ENCODE results near the gene TBL3.
"Not testable (repeated sequence)": the region's sequence is repeated elsewhere in the genome, so short reads cannot be mapped to it uniquely, and the experiment has no call there.

The TBL3 gene

DNA sequence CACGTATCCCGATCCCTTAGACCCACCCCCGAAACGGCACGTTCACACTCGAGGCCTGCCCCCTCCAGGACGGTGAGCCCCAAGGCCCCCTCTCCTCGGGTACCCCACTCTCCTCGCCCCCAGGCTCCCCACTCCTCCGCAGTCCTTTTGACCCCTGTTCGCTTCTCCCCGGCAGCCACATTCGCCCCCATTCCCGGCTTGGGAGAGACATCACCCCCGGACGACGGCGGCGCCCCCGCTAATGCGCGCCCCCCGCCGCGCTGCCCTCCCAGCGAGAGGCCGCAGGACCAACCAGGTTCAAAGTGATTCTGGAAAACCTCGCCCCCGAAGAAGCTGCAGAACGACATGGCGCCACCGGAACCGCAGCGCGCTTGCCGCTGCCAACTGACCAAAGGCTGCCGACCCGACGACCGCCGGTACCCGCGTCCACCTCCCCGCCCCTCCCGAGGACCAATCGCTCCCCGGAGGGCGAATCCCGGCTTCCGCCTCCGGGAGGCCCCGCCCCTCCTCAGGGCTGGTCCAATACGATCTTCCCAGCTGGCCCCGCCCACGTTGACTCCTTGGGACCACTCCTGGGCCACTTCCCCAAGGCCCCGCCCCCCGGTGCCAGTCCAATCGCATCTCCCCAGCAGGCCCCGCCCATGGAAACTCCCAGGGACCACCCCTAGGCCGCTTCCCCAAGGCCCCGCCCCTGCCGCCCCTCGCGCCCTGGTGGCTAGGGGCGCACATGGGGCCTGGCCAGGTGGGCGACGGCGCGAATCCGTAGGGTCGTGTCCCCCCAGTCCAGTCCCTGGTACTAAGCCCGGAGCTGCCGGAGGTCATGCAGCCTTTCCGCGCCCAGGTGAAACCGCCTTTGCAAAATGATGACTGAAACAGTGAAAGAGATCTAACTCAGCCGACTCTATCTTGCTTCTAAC, 28.8 kb upstream of the TBL3 start, which contains the start of gene MSRB1:
Gene MSRB1 (minus strand): TSS at position 390 of the 917 bp plus-strand sequence. CDS start 43 bp downstream, at position 347.
- DNase-seq (ENCODE audit: low spot score) = peak; percentile 100

DNA sequence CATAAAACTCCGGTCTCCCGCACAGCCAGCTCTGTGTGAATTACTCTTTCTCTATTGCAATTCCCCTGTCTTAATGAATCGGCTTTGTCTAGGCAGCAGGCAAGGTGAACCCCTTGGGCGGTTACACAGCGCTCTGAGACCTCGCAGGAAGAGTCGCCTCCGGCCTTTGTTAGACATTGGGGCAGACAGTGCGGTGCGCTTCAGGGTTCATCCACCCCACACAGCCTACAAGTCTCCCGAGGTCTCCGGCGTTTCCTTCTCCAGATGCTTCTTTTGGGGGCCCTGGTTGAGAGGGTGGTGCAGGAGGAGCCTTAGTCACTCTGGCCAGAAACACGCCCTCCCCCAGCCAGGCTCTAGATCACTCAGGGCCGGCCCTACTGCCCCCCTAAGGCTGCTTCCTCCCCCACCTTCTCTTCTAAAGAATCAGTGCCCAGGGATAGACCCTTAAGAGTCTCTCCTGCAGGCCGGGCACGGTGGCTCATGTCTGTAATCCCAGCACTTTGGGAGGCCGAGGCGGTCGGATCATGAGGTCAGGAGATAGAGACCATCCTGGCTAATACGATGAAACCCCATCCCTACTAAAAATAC, 27.1 kb upstream of the TBL3 start:
- DNase-seq (ENCODE audit: low spot score) = no peak

DNA sequence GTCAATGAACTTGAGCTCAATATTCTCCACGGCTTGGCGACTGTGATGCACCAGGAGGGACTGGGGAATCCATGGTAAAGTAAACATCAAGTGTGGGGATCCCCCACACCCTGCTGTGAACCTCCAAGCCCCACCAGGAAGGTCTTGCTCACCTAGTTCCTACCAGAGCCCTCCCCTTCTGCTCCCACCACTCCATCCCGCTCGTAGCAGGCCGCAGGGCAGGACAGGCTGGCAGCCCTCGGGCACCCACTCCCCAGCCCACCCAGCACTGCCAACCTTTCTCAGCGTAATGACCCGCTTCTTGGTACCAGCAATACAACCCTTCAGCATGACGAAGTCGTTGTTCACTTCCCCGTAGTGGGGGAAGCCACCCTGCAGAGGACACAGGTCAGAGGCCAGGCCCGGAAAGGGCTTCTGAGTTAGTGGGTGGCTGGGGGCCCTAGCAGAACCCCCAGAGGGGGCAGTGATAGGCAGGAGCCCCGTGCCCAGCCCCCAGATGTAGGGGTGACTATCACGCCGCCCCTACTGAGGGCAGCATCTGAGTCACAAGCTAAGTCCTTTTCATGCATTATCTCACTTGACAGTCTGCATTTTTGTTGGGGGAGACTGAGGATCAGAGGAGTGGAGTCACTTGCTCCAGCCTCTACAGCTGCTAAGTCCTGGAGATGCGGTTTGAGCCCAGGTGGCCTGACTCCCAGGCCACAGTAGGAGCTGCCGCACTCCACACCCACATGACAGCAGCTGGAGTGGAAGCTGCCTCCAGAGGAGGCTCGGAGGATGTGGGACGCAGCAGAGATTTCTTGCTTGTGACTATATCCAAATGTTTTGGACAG, 26.1 kb upstream of the TBL3 start:
- DNase-seq (ENCODE audit: low spot score) = no peak

DNA sequence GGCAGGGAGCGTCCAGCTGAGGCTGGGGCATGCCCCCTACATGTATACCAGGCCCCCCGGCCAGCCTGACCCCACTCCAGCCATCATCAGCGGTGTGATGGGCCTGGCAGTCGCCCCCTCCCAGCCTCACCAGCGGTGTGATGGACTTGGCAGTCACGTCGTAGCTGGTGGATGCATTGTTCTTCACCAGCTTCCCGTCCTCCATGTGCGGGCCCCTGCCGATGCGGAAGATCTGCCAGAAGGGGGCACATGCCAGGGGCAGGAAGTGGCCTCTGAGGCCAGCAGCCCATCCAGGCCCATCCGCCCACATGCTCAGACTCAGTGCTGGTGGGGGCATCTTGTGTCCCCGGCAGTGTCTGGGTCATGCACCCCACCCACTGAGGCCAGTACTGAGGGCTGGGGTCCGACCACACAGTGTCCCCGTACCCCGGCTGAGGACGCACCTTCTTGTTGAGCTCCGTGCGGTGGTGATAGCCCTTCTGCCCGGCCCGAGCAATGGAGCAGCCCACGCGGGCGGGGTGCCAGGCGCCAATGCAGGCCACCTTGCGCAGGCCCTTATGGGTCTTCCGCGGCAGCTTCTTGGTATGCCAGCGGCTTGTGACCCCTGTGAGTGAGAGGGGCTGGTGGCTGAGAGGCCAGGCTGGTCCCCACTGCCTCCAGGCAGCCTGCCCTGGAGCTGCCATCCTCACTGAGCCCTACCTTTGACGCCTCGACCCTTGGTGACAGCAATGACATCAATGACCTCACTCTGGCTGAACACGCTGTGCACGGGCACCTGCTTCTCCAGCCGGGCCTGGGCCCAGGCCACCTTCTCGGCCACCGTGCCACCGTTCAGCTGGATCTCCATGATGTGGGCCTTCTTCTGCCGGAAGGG, 25.1 kb upstream of the TBL3 start:
- DNase-seq (ENCODE audit: low spot score) = no peak

DNA sequence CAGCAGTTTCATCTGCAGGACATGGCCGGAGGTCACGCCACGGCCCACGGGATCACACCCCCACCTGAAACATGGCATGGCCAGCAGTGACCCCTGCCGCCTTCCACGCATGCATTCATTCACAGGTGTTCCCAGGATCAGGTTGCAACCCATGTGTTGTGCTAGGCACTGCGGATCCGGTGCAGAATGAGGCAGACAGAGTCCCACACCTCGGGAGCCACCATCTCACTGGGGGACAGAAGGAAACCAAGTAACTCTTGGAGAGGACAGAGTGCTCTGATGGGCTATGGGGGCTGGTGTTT, 24.5 kb upstream of the TBL3 start:
- DNase-seq (ENCODE audit: low spot score) = no peak

DNA sequence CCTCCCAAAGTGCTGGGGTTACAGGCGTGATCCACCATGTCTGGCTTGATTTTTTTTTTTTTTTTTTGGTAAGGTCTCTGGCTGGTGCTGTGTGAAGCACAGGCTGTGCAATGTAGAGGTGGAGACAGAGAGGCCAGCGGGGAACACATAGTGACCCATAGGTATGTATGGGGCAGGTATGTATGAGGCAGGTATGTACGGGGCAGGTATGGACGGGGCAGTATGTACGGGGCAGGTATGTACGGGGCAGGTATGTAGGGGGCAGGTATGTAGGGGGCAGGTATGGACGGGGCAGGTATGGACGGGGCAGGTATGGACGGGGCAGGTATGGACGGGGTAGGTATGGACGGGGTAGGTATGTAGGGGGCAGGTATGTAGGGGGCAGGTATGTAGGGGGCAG, 22.3 kb upstream of the TBL3 start:
- no peak for DNase-seq (ENCODE audit: low spot score)

DNA sequence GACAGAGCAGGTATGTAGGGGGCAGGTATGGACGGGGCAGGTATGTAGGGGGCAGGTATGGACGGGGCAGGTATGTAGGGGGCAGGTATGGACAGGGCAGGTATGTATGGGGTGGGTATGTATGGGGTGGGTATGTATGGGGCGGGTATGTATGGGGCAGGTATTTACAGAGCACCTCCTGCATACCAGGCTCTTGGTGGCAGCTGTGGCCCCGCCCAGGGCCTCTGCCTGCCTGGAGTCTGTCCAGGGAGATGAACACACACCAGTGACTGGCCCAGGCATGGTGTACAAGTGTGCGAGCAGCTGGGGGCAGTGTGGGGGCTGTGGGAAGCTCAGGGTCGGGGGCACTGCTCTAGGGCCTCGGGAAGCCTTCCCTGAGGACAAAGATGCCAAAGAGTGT, 21.8 kb upstream of the TBL3 start:
- no peak for DNase-seq (ENCODE audit: low spot score)

DNA sequence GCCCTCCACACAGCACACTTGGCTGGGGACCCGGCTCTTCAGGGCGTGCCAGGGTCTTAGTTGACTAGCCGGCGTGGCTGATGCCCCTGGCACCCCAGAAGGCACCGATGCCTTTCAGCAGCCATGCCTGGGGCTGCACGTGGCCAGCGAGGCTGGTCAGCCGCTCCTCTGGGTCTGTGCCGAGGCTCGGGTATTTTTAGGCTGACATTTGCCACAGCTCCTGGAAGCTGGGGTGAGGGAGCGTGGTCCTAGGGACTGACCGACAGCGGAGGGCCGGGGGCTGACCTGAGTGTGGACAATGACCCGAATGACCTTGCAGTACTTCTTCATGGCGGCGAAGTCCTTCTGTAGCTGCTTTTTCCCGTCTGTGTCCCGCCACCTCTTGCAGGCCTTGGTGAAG, 21.3 kb upstream of the TBL3 start:
- no peak for DNase-seq (ENCODE audit: low spot score)

DNA sequence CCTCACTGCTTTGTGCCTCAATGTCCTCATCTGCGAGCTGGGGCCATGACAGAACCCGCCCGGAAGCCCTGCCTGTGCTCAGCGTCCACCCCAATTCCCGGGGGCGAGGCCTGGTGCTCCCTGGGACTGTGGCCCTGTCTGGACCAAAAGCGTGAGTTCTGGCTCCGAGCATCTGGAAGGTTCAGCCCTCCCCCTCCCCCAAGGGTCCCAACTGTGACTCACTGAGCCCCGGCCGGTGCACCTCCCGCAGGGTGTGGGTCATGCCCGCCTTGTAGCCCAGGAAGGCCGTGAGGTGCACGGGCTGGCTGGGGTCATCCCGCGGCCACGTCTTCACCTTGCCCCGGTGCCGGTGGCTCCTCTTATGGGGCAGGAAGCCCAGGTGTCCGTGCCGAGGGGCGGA, 18.1 kb upstream of the TBL3 start:
- no peak for DNase-seq (ENCODE audit: low spot score)

DNA sequence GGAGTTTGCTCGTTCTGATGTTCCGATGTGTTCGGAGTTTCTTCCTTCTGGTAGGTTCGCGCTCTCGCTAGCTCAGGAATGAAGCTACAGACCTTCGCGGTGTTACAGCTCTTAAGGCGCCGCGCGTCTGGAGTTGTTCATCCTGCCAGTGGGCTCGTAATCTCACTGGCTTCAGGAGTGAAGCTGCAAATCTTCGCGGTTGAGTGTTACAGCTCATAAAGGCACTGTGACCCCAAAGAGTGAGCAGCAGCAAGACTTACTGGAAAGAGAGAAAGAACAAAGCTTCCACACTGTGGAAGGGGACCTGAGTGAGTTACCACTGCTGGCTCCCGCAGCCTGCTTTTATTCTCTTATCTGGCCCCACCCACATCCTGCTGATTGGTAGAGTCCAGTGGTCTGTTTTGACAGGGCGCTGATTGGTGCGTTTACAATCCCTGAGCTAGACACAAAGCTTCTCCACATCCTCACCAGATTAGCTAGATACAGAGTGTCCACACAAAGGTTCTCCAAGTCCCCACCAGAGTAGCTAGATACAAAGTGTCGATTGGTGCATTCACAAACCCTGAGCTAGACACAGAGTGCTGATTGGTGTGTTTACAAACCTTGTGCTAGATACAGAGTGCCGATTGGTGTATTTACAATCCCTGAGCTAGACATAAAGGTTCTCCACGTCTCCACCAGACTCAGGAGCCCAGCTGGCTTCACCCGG, 14.3 kb upstream of the TBL3 start:
- DNase-seq (ENCODE audit: low spot score) = not testable (repeated sequence)

DNA sequence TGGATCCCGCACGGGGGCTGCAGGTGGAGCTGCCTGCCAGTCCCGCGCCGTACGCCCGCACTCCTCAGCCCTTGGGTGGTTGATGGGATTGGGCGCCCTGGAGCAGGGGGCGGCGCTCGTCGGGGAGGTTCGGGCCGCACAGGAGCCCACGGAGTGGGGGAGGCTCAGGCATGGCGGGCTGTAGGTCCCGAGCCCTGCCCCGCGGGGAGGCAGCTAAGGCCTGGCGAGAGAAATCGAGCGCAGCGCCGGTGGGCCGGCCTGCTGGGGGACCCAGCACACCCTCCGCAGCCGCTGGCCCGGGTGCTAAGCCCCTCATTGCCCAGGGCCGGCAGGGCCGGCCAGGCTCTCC, 13.7 kb upstream of the TBL3 start:
- not testable (repeated sequence) for DNase-seq (ENCODE audit: low spot score)

DNA sequence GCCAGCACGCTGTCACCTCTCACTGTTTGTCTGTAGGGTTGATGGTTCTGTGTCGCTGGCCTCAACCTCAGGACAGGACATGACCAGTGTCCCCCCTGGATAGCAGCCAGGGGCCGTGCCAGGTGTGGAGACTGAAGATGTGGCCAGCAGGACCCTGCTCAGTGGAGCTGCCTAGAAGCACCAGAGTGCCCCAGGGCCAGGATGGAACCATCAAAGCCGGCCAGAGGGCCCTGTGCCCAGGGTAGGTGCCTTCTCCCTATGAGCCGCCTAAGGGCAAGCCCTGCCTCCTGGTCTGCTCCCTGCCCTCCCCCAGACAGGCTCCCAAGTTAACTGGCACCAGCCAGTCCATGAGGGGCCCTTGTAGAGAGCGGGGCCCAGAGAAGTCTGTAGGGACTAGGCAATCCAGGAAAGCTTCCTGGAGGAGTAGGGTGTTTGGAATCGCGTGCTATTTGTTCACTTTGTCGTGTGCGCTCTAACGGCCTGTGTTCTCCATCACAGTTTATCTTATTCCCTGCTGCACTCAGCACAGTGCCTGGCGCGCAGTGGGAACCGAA, 13.1 kb upstream of the TBL3 start:
- DNase-seq (ENCODE audit: low spot score) = no peak

DNA sequence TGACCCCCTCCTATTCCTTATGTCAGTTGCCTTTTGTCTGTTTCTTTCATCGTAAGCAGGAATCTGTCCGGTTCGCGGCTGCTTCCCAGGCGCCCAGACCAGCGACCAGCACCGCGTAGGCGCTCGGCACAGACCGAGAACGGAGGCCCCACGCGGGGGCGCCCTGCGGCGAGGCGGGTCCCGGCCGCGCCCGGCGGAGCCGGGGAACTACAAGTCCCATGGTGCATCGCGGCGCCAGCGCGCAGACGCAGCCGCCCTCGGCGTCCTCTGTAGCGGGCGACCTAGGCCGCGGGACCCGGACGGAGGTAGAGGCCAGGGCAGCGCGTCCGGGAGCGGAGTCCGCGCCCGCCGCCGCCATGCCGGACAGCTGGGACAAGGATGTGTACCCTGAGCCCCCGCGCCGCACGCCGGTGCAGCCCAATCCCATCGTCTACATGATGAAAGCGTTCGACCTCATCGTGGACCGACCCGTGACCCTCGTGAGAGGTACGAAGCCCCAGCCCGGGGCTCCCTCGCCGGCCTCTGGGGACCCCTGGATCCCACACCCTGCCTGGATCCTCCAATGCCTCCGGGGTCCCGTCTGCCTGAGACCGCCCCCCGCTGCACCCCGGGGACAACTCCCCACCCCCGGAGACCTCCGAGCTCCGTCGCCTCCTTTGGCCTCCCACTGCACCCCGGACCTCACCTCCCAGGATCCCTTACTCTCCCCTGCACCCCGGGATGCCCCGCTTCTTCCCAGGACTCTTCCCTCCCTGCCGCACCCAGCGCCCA, 12.4 kb upstream of the TBL3 start, which contains the start of gene NDUFB10:
Gene NDUFB10 (plus strand): TSS at position 270 of the 771 bp plus-strand sequence. CDS start 87 bp downstream, at position 357.
- peak; percentile 95 for DNase-seq (ENCODE audit: low spot score)

DNA sequence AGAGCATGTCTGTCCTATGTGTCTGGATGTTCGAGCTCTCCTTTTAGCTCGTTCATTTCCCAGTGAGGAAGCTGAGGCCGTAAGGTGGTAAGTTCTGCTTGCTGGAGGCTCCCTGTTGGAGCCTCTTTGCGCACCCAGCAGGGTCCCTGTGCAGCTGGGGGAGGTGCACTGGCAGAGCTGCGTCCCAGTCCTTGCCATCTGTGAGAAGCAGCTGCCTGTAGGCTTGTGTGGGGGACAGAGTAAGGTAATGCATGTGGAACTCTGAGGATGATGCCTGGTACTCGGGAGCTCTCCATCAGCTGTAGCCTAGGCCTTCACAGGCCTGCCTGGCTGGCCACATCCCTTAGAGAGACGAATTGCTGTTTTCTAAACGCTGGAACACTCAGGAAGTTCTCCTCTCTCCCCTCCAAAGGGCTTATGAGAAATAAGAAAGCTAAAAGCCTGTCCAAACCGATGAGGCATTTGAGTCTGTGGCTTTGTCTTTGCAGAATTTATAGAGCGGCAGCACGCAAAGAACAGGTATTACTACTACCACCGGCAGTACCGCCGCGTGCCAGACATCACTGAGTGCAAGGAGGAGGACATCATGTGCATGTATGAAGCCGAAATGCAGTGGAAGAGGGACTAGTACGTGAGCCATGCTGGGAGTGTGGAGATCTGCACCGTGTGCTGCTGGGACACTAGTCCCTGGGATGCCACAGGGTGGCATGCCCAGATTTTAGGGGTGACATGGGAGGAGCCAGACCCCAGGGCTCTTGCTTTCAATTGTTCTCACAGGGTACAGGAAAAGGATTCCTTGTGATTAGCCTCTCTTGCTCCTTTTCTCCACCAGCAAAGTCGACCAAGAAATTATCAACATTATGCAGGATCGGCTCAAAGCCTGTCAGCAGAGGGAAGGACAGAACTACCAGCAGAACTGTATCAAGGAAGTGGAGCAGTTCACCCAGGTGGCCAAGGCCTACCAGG, 10.9 kb upstream of the TBL3 start:
- DNase-seq (ENCODE audit: low spot score) = no peak

DNA sequence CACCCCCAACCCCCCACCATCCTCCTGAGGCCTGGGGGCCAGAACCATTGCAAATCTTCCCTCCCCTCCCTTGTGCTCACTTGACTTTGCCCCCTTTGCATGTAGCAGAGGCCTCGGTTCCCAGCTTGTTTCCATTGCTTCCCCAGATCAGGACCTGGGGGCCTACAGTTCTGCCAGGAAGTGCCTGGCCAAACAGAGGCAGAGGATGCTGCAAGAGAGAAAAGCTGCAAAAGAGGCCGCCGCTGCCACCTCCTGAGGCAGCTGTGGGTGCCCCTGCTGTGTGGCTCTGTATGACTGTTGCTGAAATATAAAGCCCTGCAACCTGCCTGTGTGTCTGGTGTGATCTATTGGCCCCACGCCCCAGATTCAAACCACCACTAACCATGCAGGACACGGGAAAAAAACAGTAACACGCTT, 10.2 kb upstream of the TBL3 start:
- no peak for DNase-seq (ENCODE audit: low spot score)

DNA sequence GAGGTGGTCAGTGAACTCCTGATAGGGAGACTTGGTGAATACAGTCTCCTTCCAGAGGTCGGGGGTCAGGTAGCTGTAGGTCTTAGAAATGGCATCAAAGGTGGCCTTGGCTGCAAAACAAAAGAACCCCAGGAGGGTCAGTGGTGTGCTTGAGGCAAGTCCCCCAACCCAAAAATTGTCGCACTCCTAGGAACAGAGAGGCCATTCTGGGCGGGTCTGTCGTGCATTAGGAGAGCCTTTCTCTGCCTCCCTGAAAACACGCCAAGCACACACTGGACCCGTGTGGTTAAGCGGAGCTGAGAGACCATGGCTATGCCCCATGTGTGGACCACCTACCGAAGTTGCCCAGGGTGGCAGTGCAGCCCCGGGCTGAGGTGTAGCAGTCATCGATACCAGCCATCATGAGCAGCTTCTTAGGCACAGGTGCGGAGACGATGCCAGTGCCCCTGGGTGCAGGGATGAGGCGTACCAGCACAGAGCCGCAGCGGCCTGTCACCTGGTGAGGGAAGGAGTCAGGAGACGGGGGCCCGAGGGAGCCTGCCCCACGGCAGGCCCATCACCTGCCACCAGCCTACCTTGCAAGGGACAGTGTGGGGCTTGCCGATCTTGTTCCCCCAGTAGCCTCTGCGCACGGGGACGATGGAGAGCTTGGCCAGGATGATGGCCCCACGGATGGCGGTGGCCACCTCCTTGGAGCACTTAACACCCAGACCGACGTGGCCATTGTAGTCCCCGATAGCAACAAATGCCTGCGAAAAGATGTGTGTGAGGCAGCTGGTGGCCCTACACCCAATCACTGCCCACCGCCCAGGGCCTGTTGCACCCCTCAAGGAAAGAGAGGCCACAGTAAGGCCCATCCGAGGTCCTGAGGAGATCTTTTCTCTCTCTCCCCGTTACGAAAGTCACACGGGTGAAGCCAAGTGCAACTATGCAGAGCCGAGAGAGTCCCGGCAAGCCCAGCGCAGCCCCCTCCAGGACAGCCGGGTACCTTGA, 9.4 kb upstream of the TBL3 start:
- DNase-seq (ENCODE audit: low spot score) = not testable (repeated sequence)

DNA sequence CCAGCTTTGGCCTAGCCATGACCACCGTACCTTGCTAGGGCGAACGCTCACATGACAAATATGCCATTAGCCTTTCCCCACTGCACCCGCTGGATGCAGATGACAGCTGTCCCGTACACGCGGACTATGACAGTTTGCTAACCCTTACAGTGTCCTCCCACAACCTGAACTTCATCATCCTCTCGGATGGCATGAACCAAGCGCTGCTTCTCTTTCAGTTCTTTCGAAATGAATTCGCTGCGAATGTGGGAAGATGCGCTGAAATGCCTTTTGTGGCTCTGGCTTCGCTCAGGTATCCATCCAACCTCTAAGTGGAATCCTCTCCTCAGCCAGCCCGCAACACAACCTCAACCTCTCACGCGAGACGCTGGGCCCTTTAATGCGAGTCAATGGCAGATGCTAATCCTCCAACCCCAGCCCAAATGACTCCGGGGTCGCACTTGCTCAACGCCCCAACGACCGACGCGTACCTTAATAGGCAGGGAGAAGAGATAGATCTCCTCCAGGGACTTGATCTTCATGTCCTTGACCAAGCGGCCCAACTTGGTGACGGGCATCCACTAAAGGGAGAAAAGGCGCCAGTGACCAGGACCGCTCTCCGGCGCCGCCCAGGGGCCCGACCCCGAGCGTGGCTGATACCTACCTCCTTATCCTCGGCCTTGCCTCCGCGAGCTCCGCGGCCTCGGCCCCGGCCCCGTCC, 7.9 kb upstream of the TBL3 start:
- DNase-seq (ENCODE audit: low spot score) = peak; percentile 41

All from GM03348 (cell line).